Mesendoderm (in vitro differentiated cells): ENCODE results near the gene UHRF2.

ENCODE experiments used
- DNase-seq: peaks from one replicate; pipeline ENCODE4 v3.0.0; 2013
- H2AK5ac ChIP-seq: 2 replicates; pipeline ENCODE4 v1.6.1; 2013; ENCODE audit warnings: low read length, inconsistent platforms
- H2BK120ac ChIP-seq: 2 replicates; pipeline ENCODE4 v1.6.1; 2013; ENCODE audit warnings: low read depth, mild to moderate bottlenecking, low read length, moderate library complexity, mixed read lengths
- H2BK15ac ChIP-seq: replicated peaks from 2 replicates; pipeline ENCODE4 v1.6.1; 2013; ENCODE audit warnings: low read depth, mild to moderate bottlenecking, moderate library complexity
- H2BK5ac ChIP-seq: 2 replicates; pipeline ENCODE4 v1.6.1; 2013; ENCODE audit warnings: low read length, inconsistent platforms
- H3K18ac ChIP-seq: 2 replicates; pipeline ENCODE4 v1.6.1; 2013; ENCODE audit warnings: mild to moderate bottlenecking, low read length, mixed read lengths
- H3K23ac ChIP-seq: one replicate; pipeline ENCODE4 v1.6.1; 2013; ENCODE audit warnings: low read length
- H3K27ac ChIP-seq: 2 replicates; pipeline ENCODE4 v1.5.1; 2013; ENCODE audit warnings: low read depth, mild to moderate bottlenecking, inconsistent platforms, low read length, moderate library complexity
- H3K27me3 ChIP-seq: 2 replicates; pipeline ENCODE4 v1.6.1; 2013; ENCODE audit warnings: low read length, control low read depth, mild to moderate bottlenecking, inconsistent platforms; ENCODE audit not compliant: insufficient read depth, poor library complexity
- H3K36me3 ChIP-seq: 2 replicates; pipeline ENCODE4 v1.6.1; 2013; ENCODE audit warnings: low read length, inconsistent platforms; ENCODE audit not compliant: control insufficient read depth, insufficient read depth
- H3K4ac ChIP-seq: one replicate; pipeline ENCODE4 v1.6.1; 2013; ENCODE audit warnings: low read depth, mild to moderate bottlenecking, low read length, moderate library complexity
- H3K4me1 ChIP-seq: 2 replicates; pipeline ENCODE4 v1.6.1; 2013; ENCODE audit warnings: low read depth, low read length, inconsistent platforms; ENCODE audit not compliant: control insufficient read depth
- H3K4me2 ChIP-seq: 2 replicates; pipeline ENCODE4 v1.6.1; 2013; ENCODE audit warnings: low read length
- H3K4me3 ChIP-seq: 2 replicates; pipeline ENCODE4 v1.5.1; 2013; ENCODE audit warnings: mild to moderate bottlenecking, low read length
- H3K56ac ChIP-seq: one replicate; pipeline ENCODE4 v1.6.1; 2013; ENCODE audit warnings: low read length
- H3K79me1 ChIP-seq: 2 replicates; pipeline ENCODE4 v1.6.1; 2013; ENCODE audit warnings: low read length, inconsistent platforms
- H3K79me2 ChIP-seq: 2 replicates; pipeline ENCODE4 v1.6.1; 2013; ENCODE audit warnings: mild to moderate bottlenecking, low read length; ENCODE audit not compliant: control insufficient read depth, insufficient read depth
- H3K9ac ChIP-seq: 2 replicates; pipeline ENCODE4 v1.6.1; 2013; ENCODE audit warnings: low read length, inconsistent platforms
- H4K5ac ChIP-seq: one replicate; pipeline ENCODE4 v1.6.1; 2013; ENCODE audit warnings: low read length
- H4K8ac ChIP-seq: one replicate; pipeline ENCODE4 v1.6.1; 2013; ENCODE audit warnings: low read depth, mild to moderate bottlenecking, control low read depth, low read length, moderate library complexity
- WGBS: extraction: QIAGEN DNeasy Blood & Tissue Kit; methylation state at CpG from one replicate; pipeline ENCODE4 v1.1.7; 2013; ENCODE audit warnings: low lambda C conversion rate, missing lambda C conversion rate; ENCODE audit not compliant: insufficient coverage; ENCODE audit errors: extremely low coverage; 5-methylcytosine and 5-hydroxymethylcytosine counted together

UHRF2 gene

DNA sequence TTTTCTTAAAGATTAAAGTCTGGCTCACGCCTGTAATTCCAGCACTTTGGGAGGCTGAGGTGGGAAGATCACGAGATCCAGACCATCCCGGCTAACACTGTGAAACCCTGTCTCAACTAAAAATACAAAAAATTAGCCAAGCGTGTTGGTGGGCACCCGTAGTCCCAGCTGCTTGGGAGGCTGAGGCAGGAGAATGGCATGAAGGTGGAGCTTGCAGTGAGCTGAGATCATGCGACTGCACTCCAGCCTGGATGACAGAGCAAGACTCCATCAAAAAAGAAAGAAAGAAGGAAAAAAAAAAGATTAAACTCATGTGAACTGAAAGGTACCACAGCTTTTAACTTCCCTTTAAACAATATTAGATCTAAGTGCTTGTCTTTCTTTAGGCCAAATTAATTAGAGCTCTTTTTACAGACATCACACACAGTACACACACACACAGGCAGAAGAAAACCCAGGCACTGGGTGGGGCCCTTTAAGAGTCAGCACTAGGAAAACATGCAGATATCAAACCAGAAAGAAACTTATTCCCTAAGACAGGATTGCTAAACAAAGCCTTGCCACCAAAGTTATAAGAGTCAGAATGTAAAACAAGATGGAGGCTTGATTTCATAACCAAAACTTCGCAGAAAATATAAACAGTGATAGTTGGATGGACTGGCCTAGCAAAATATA lies 29.3 kb upstream of the UHRF2 start:
- H3K27me3 ChIP-seq, result no peaks in the 10 kb centered on the region
- H3K23ac ChIP-seq, result no peak overlapping the region
- DNase-seq, result no peak
- H3K4me3 ChIP-seq, result no peak overlapping the region
- no peak overlapping the region for H2BK15ac ChIP-seq
- WGBS, result no CpG with 5 or more reads among the region's 7 CpGs
- H3K4me1 ChIP-seq, result no peaks in the 10 kb centered on the region
- no peaks in the 10 kb centered on the region for H3K79me1 ChIP-seq
- no peak overlapping the region for H3K4ac ChIP-seq
- H2AK5ac ChIP-seq, result no peak overlapping the region
- no peak overlapping the region for H4K5ac ChIP-seq
- no peak overlapping the region for H3K18ac ChIP-seq
- H3K9ac ChIP-seq, result no peak overlapping the region
- H3K79me2 ChIP-seq, result no peaks in the 10 kb centered on the region
- no peak overlapping the region for H3K4me2 ChIP-seq
- H2BK120ac ChIP-seq, result no peak overlapping the region
- H3K36me3 ChIP-seq, result no peaks in the 10 kb centered on the region
- H2BK5ac ChIP-seq, result no peak overlapping the region
- no peak overlapping the region for H3K56ac ChIP-seq
- no peak overlapping the region for H3K27ac ChIP-seq
- no peak overlapping the region for H4K8ac ChIP-seq

GRCh38 chr9:6384732-6385131 lies 28.3 kb upstream of the UHRF2 start:
- H3K18ac ChIP-seq, result no peak overlapping the region
- no peaks in the 10 kb centered on the region for H3K79me1 ChIP-seq
- no CpG with 5 or more reads among the region's 2 CpGs for WGBS
- no peaks in the 10 kb centered on the region for H3K4me1 ChIP-seq
- no peak overlapping the region for H3K4me2 ChIP-seq
- no peak overlapping the region for H2BK120ac ChIP-seq
- H4K5ac ChIP-seq, result no peak overlapping the region
- H2BK15ac ChIP-seq, result no peak overlapping the region
- no peak overlapping the region for H3K27ac ChIP-seq
- H3K79me2 ChIP-seq, result no peaks in the 10 kb centered on the region
- H3K23ac ChIP-seq, result no peak overlapping the region
- no peak overlapping the region for H4K8ac ChIP-seq
- H2BK5ac ChIP-seq, result no peak overlapping the region
- no peak overlapping the region for H3K4me3 ChIP-seq
- no peak overlapping the region for H2AK5ac ChIP-seq
- no peak overlapping the region for H3K9ac ChIP-seq
- no peak overlapping the region for H3K4ac ChIP-seq
- H3K36me3 ChIP-seq, result no peaks in the 10 kb centered on the region
- DNase-seq, result peak; percentile 12
- no peak overlapping the region for H3K56ac ChIP-seq
- no peaks in the 10 kb centered on the region for H3K27me3 ChIP-seq

DNA sequence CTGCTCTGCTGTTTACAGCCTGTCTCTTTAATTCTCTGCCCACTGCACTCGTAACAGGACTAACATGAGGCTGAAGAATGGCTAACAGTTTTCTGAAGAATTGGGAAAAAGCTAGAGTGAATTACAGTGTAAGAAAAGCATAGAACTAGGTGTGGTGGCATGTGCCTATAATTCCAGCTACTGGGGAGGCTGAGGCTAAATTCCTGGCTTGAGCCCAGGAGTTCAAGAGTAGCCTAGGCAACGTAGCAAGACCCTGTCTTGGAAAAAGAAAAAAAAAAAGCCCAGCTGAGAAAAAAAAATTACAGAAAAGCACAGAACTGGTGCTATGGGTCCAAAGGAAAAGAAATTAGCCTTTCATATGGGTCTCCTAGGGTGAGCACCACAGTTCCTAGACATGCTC lies 13.9 kb upstream of the UHRF2 start:
- Histone ChIP-seq H3K9ac (no peak overlapping the region), H3K79me2 (no peaks in the 10 kb centered on the region), H2BK15ac (no peak overlapping the region), H3K4me3 (no peak overlapping the region), H3K79me1 (no peaks in the 10 kb centered on the region), H3K23ac (no peak overlapping the region), H3K4me1 (no peaks in the 10 kb centered on the region), H3K36me3 (no peaks in the 10 kb centered on the region), H3K56ac (no peak overlapping the region), H2BK5ac (no peak overlapping the region), H4K8ac (no peak overlapping the region), H4K5ac (no peak overlapping the region), H2AK5ac (no peak overlapping the region), H3K4ac (no peak overlapping the region), H3K18ac (no peak overlapping the region), H2BK120ac (no peak overlapping the region), H3K27ac (no peak overlapping the region), H3K27me3 (no peaks in the 10 kb centered on the region), H3K4me2 (no peak overlapping the region)
- no peak for DNase-seq
- no CpG with 5 or more reads among the region's 2 CpGs for WGBS

GRCh38 chr9:6405371-6405770 lies 7.6 kb upstream of the UHRF2 start:
- Histone ChIP-seq H3K18ac (no peak overlapping the region), H3K27ac (no peak overlapping the region), H4K8ac (no peak overlapping the region), H3K23ac (no peak overlapping the region), H3K56ac (no peak overlapping the region), H3K9ac (no peak overlapping the region), H3K4ac (no peak overlapping the region), H2BK15ac (no peak overlapping the region), H3K4me3 (no peak overlapping the region), H3K4me1 (no peaks in the 10 kb centered on the region), H4K5ac (no peak overlapping the region), H3K79me2 (no peaks in the 10 kb centered on the region), H2AK5ac (no peak overlapping the region), H3K4me2 (no peak overlapping the region), H2BK120ac (no peak overlapping the region), H2BK5ac (no peak overlapping the region), H3K79me1 (no peaks in the 10 kb centered on the region), H3K36me3 (no peaks in the 10 kb centered on the region), H3K27me3 (no peaks in the 10 kb centered on the region)
- DNase-seq, result no peak

- Histone ChIP-seq H3K4me2 (no peak overlapping the region), H3K4me3 (no peak overlapping the region), H3K79me1 (no peaks in the 10 kb centered on the region), H3K4me1 (no peaks in the 10 kb centered on the region), H3K9ac (no peak overlapping the region), H2AK5ac (no peak overlapping the region), H3K56ac (no peak overlapping the region), H3K27me3 (no peaks in the 10 kb centered on the region), H3K79me2 (no peaks in the 10 kb centered on the region), H3K18ac (no peak overlapping the region), H3K36me3 (no peaks in the 10 kb centered on the region), H3K4ac (no peak overlapping the region), H4K5ac (no peak overlapping the region), H2BK120ac (no peak overlapping the region), H3K23ac (no peak overlapping the region), H2BK15ac (no peak overlapping the region), H3K27ac (no peak overlapping the region), H4K8ac (no peak overlapping the region), H2BK5ac (no peak overlapping the region)
- DNase-seq, result no peak
- no CpG with 5 or more reads among the region's 2 CpGs for WGBS
Observed at GRCh38 chr9:6407778-6408177, 5.2 kb upstream of the UHRF2 start.

GRCh38 chr9:6408320-6408719 lies 4.7 kb upstream of the UHRF2 start:
- no peak overlapping the region for H2BK5ac ChIP-seq
- no peak overlapping the region for H3K18ac ChIP-seq
- no peak overlapping the region for H3K56ac ChIP-seq
- H3K9ac ChIP-seq, result no peak overlapping the region
- H3K36me3 ChIP-seq, result no peaks in the 10 kb centered on the region
- no CpG with 5 or more reads among the region's 8 CpGs for WGBS
- H3K27ac ChIP-seq, result no peak overlapping the region
- H3K4me3 ChIP-seq, result no peak overlapping the region
- no peak overlapping the region for H4K8ac ChIP-seq
- H3K23ac ChIP-seq, result no peak overlapping the region
- H4K5ac ChIP-seq, result no peak overlapping the region
- no peak overlapping the region for H2AK5ac ChIP-seq
- peaks cover under 1% of the 10 kb centered on the region for H3K79me2 ChIP-seq
- no peak overlapping the region for H3K4ac ChIP-seq
- H3K27me3 ChIP-seq, result no peaks in the 10 kb centered on the region
- DNase-seq, result no peak
- H3K4me2 ChIP-seq, result no peak overlapping the region
- no peaks in the 10 kb centered on the region for H3K79me1 ChIP-seq
- no peak overlapping the region for H2BK120ac ChIP-seq
- no peaks in the 10 kb centered on the region for H3K4me1 ChIP-seq
- no peak overlapping the region for H2BK15ac ChIP-seq
